Stomach smooth muscle (tissue), 2 donors: ENCODE results near the gene LRCOL1.

Experiments used
- H3K27ac ChIP-seq: one replicate; pipeline ENCODE4 v1.7.0; 2013; ENCODE audit warnings: mild to moderate bottlenecking, low read length, inconsistent platforms
- H3K27me3 ChIP-seq, 2 donors: one replicate each; pipeline ENCODE4 v1.7.0; 2013; ENCODE audit warnings: low read length in 2 of 2; ENCODE audit not compliant: insufficient read depth in 2 of 2, control insufficient read depth in 1 of 2
- H3K36me3 ChIP-seq, 2 donors: one replicate each; pipeline ENCODE4 v1.7.0; 2013; ENCODE audit warnings: low read length in 2 of 2; ENCODE audit not compliant: control insufficient read depth in 2 of 2, insufficient read depth in 2 of 2
- H3K4me1 ChIP-seq: one replicate; pipeline ENCODE4 v1.7.0; 2013; ENCODE audit warnings: low read length; ENCODE audit not compliant: control insufficient read depth, insufficient read depth
- H3K4me3 ChIP-seq, 2 donors: one replicate each; pipeline ENCODE4 v1.7.0; 2013; ENCODE audit warnings: low read length in 2 of 2
- H3K9ac ChIP-seq, 2 donors: one replicate each; pipeline ENCODE4 v1.7.0; 2013; ENCODE audit warnings: low read length in 2 of 2, mild to moderate bottlenecking in 1 of 2
- H3K9me3 ChIP-seq, 2 donors: one replicate each; pipeline ENCODE4 v1.7.0; 2013; ENCODE audit warnings: low read length in 2 of 2; ENCODE audit not compliant: control insufficient read depth in 2 of 2
- donor health status: healthy.
- donor health status: Pancreatic carcinoma.

Gene LRCOL1

GRCh38 chr12:132597333-132598316 lies 12.8 kb downstream of the LRCOL1 start:
- Histone ChIP-seq H3K4me3 (peak overlapping the region; percentile 61 to 71), H3K9ac (peak overlapping the region; percentile 46 to 64), H3K27me3 (peaks cover 3 to 6% of the 10 kb centered on the region in 2 donors), H3K27ac (no peak overlapping the region), H3K36me3 (no peaks in the 10 kb centered on the region), H3K4me1 (peaks cover 40% of the 10 kb centered on the region), H3K9me3 (no peaks in the 10 kb centered on the region)

- Histone ChIP-seq H3K36me3 (no peaks in the 10 kb centered on the region), H3K27me3 (peaks cover 0 to under 1% of the 10 kb centered on the region in 2 donors), H3K27ac (no peak overlapping the region), H3K4me3 (no peak overlapping the region), H3K9ac (no peak overlapping the region), H3K4me1 (peaks cover 35% of the 10 kb centered on the region), H3K9me3 (no peaks in the 10 kb centered on the region)
These were observed 14.4 kb downstream of the LRCOL1 start for GRCh38 chr12:132596016-132596415.

GRCh38 chr12:132595183-132595582 lies 15.2 kb downstream of the LRCOL1 start:
- H3K27ac ChIP-seq, result no peak overlapping the region
- H3K27me3 ChIP-seq, result no peaks in the 10 kb centered on the region
- no peak overlapping the region for H3K4me3 ChIP-seq
- peaks cover 27% of the 10 kb centered on the region for H3K4me1 ChIP-seq
- no peak overlapping the region for H3K9ac ChIP-seq
- no peaks in the 10 kb centered on the region for H3K36me3 ChIP-seq
- H3K9me3 ChIP-seq, result no peaks in the 10 kb centered on the region

- Histone ChIP-seq H3K4me1 (peaks cover 22% of the 10 kb centered on the region), H3K4me3 (peak overlapping the region; percentile 63 to 66), H3K9ac (no peak overlapping the region), H3K9me3 (no peaks in the 10 kb centered on the region), H3K36me3 (no peaks in the 10 kb centered on the region), H3K27me3 (no peaks in the 10 kb centered on the region), H3K27ac (no peak overlapping the region)
These were observed 16.4 kb downstream of the LRCOL1 start for GRCh38 chr12:132593938-132594358.

- H3K4me3 ChIP-seq, result peak overlapping the region; percentile 63 to 66
- no peak overlapping the region for H3K9ac ChIP-seq
- no peaks in the 10 kb centered on the region for H3K9me3 ChIP-seq
- H3K27ac ChIP-seq, result no peak overlapping the region
- no peaks in the 10 kb centered on the region for H3K27me3 ChIP-seq
- H3K4me1 ChIP-seq, result peaks cover 17% of the 10 kb centered on the region
- H3K36me3 ChIP-seq, result no peaks in the 10 kb centered on the region
These were observed 16.9 kb downstream of the LRCOL1 start for GRCh38 chr12:132593521-132593920.

- no peaks in the 10 kb centered on the region for H3K36me3 ChIP-seq
- H3K4me1 ChIP-seq, result peaks cover 17% of the 10 kb centered on the region
- no peaks in the 10 kb centered on the region for H3K27me3 ChIP-seq
- H3K4me3 ChIP-seq, result no peak overlapping the region
- H3K9ac ChIP-seq, result no peak overlapping the region
- no peak overlapping the region for H3K27ac ChIP-seq
- no peaks in the 10 kb centered on the region for H3K9me3 ChIP-seq
These were observed 17.3 kb downstream of the LRCOL1 start for GRCh38 chr12:132593071-132593470.

GRCh38 chr12:132592282-132592970 lies 18.0 kb downstream of the LRCOL1 start:
- Histone ChIP-seq H3K9ac (no peak overlapping the region), H3K27me3 (no peaks in the 10 kb centered on the region), H3K4me3 (no peak overlapping the region), H3K36me3 (no peaks in the 10 kb centered on the region), H3K4me1 (peaks cover 15% of the 10 kb centered on the region), H3K27ac (no peak overlapping the region), H3K9me3 (no peaks in the 10 kb centered on the region)

GRCh38 chr12:132591107-132591935 lies 19.1 kb downstream of the LRCOL1 start:
- Histone ChIP-seq H3K27ac (no peak overlapping the region), H3K36me3 (no peaks in the 10 kb centered on the region), H3K9me3 (no peaks in the 10 kb centered on the region), H3K9ac (no peak overlapping the region), H3K27me3 (no peaks in the 10 kb centered on the region), H3K4me1 (peaks cover 12% of the 10 kb centered on the region), H3K4me3 (no peak overlapping the region)

- no peaks in the 10 kb centered on the region for H3K9me3 ChIP-seq
- H3K27me3 ChIP-seq, result no peaks in the 10 kb centered on the region
- peaks cover 9% of the 10 kb centered on the region for H3K4me1 ChIP-seq
- no peaks in the 10 kb centered on the region for H3K36me3 ChIP-seq
- H3K27ac ChIP-seq, result no peak overlapping the region
- H3K4me3 ChIP-seq, result no peak overlapping the region
- H3K9ac ChIP-seq, result no peak overlapping the region
These were observed 21.3 kb downstream of the LRCOL1 start for GRCh38 chr12:132588821-132589669.

- no peaks in the 10 kb centered on the region for H3K36me3 ChIP-seq
- H3K27me3 ChIP-seq, result no peaks in the 10 kb centered on the region
- H3K9me3 ChIP-seq, result no peaks in the 10 kb centered on the region
- H3K27ac ChIP-seq, result no peak overlapping the region
- H3K9ac ChIP-seq, result no peak overlapping the region
- peaks cover 2% of the 10 kb centered on the region for H3K4me1 ChIP-seq
- no peak overlapping the region for H3K4me3 ChIP-seq
These were observed 22.1 kb downstream of the LRCOL1 start for GRCh38 chr12:132588319-132588718.
